ENCODE measurements around the gene SCRN2. TPM values are rescaled to one million over a fixed set of nuclear protein-coding genes. Genes with fewer than 3 reads are reported as not detected.

SCRN2 gene
- total RNA-seq, 1 donor from 2014 or later = 50.7 TPM

DNA sequence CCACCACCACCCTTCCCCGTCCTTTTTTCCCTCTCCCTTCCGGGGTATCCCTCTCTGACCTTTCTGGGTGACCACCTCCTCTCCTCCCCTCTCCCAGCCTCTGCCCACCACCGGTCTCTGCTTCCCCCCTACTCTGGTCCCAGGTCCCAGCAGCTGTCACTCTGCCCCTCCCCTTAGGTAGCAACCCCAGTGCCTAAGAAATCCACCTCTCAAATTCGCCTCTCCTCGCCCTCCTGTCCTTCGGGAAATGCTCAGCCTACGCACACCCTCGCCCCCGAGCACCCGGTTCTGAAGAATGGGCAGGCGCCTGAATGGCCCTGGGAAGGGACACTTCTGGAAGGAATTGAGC is 10.7 kb upstream of the SCRN2 start:
- peak overlapping the region; percentile 74 for H3K27ac Mint-ChIP-seq
- no peak for DNase-seq (ENCODE audit: low spot score in 2 of 2, unreplicated experiment in 2 of 2)
- TF ChIP-seq, protein P1, sequence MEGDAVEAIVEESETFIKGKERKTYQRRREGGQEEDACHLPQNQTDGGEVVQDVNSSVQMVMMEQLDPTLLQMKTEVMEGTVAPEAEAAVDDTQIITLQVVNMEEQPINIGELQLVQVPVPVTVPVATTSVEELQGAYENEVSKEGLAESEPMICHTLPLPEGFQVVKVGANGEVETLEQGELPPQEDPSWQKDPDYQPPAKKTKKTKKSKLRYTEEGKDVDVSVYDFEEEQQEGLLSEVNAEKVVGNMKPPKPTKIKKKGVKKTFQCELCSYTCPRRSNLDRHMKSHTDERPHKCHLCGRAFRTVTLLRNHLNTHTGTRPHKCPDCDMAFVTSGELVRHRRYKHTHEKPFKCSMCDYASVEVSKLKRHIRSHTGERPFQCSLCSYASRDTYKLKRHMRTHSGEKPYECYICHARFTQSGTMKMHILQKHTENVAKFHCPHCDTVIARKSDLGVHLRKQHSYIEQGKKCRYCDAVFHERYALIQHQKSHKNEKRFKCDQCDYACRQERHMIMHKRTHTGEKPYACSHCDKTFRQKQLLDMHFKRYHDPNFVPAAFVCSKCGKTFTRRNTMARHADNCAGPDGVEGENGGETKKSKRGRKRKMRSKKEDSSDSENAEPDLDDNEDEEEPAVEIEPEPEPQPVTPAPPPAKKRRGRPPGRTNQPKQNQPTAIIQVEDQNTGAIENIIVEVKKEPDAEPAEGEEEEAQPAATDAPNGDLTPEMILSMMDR (IDR thresholded peaks at IDR 0.05; ENCODE audit: unreplicated experiment) = no peak
- peaks cover 68% of the 10 kb centered on the region for H3K4me1 Mint-ChIP-seq
- H3K36me3 Mint-ChIP-seq = no peaks in the 10 kb centered on the region
- peaks cover 51% of the 10 kb centered on the region for H3K27me3 Mint-ChIP-seq (ENCODE audit: low read depth)
- no peaks in the 10 kb centered on the region for H3K9me3 Mint-ChIP-seq
- H3K4me3 Mint-ChIP-seq = peak overlapping the region; percentile 66

DNA sequence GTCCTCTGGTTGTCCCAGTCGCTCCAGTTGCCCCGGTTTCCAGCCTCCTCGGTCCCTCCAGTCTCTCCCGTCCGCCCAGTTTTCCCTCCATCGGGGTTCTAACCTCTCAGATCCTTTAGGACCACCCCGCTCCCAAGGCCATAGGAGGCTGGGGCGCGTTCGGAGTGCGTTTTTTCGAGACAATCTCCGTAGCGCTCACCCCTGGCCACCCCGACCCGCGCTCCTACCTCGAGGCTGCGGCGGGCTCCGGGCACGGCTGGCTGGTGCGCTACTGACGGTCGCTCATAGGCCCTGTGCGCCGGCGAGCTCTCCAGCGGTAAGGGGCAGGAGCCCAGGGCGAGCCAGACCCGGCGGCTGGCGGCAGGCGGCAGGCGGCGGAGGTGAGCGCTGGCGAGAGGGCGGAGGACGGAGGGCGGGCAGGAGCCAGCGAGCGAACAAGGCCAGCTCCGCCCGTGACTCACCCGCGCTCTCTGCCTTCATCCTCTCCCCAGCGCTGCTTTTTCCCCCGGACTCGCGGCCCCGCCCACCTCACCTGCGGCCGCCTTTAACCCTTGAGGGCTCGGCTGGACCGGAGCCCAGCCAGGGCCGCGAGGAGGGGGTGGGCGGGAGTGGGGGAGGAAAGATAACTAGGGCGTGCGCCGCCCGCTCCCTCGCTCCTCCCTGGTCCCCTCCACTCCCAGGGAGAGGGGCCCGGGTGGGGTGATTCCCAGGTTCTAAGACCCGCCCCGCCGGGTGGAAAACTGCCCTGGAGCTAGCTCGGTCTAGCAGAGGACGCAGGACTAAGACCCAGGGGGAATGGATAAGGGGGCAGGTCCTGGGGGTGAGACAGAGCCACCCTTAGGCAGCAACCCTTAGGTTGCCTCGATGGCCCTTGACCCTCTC is 9.9 kb upstream of the SCRN2 start, which contains the start of gene SP6:
TSS of gene SP6 (minus strand) at position 472 of the 882 bp plus-strand sequence. CDS start 2,734 bp downstream, outside the sequence.
- Mint-ChIP-seq H3K27me3 (ENCODE audit: low read depth) (peaks cover 44% of the 10 kb centered on the region), H3K4me3 (peak within 1 kb of the TSS; percentile 84), H3K9me3 (no peaks in the 10 kb centered on the region), H3K27ac (peak within 1 kb of the TSS; percentile 74), H3K4me1 (peaks cover 76% of the 10 kb centered on the region), H3K36me3 (no peaks in the 10 kb centered on the region)
- TF ChIP-seq, protein P1 (IDR thresholded peaks at IDR 0.05; ENCODE audit: unreplicated experiment) = no peak
- DNase-seq (ENCODE audit: low spot score in 2 of 2, unreplicated experiment in 2 of 2) = peak; percentile 50 to 75

DNA sequence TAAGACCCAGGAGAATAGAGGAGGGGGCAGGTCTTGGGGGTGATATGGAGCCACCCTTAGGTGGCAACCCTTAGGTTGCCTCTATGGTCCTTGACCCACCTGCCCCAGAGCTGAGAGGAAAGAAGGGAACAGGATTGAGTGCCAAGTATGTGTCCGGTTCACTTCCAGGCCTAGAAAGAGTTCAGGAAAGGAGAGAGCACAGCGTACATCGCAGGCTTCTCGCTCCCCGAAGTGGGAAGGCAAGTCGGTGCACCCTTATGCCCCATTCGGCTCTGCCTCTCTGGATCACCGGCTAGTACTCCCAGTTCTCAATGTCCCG is 9.3 kb upstream of the SCRN2 start:
- DNase-seq (ENCODE audit: low spot score in 2 of 2, unreplicated experiment in 2 of 2) = no peak
- peaks cover 76% of the 10 kb centered on the region for H3K4me1 Mint-ChIP-seq
- TF ChIP-seq, protein P1 (IDR thresholded peaks at IDR 0.05; ENCODE audit: unreplicated experiment) = no peak
- no peaks in the 10 kb centered on the region for H3K36me3 Mint-ChIP-seq
- peak overlapping the region; percentile 84 for H3K4me3 Mint-ChIP-seq
- H3K27ac Mint-ChIP-seq = peak overlapping the region; percentile 67
- no peaks in the 10 kb centered on the region for H3K9me3 Mint-ChIP-seq
- H3K27me3 Mint-ChIP-seq (ENCODE audit: low read depth) = peaks cover 38% of the 10 kb centered on the region

DNA sequence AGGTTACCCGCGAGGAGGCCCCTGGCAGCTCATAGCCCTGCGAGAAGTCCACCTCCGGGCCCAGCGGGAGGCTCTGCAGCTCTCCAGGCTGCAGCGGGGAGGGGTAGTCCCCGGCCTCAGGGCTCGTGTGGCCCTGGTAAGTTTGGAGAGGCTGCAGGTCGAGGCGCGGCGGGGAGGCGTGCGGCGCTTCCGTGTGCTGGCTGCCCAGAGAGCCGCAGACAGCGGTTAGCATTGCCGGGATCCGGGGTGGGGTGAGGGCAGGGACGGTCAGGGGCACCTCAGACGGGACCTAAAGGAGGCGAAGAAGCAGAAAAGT is 7.1 kb upstream of the SCRN2 start:
- Mint-ChIP-seq H3K27me3 (ENCODE audit: low read depth) (peaks cover 17% of the 10 kb centered on the region), H3K9me3 (no peaks in the 10 kb centered on the region), H3K4me3 (peak overlapping the region; percentile 84), H3K27ac (no peak overlapping the region), H3K36me3 (no peaks in the 10 kb centered on the region), H3K4me1 (peaks cover 83% of the 10 kb centered on the region)
- TF ChIP-seq, protein P1 (IDR thresholded peaks at IDR 0.05; ENCODE audit: unreplicated experiment) = no peak
- no peak for DNase-seq (ENCODE audit: low spot score in 2 of 2, unreplicated experiment in 2 of 2)

DNA sequence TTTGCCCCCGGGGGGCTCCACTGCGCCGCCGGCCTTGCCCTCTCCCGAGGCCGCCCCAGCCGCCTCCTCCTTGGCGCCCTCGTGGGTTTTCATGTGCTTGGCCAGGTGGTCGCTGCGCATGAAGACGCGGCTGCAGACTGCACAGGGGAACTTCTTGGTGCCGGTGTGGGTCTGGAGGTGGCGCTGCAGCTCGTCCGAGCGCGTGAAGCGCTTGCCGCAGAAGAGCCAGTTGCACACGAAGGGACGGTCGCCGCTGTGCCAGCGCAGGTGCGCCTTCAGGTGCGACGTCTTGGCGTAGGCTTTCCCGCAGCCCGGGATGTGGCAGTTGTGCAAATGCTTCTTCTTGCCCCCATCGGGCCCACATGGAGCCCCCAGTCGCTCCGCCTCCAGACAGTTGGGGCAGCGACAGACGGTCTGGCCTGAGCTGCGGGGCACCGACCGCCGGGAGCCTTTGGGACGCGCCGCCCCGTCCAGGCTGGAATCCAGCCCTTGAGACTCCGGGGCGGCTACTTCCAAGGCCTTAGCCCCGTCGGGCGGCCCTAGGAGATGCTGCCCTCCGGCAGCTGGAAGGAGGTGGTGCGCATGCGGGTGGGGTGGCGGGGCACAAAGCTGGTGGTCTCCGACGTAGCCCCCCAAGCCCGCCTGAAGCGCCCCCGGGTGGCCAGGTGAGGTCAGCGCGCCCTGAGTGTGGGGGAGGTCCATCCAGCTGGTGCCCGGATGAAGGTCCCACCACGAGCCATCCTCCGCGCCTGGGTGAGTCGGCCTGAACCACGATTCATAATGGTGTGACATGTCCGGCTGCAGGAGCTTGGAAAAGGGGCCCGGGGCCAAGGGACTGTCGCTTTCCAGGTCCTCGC is 6.5 kb upstream of the SCRN2 start:
- Mint-ChIP-seq H3K4me3 (peak overlapping the region; percentile 84), H3K4me1 (peaks cover 85% of the 10 kb centered on the region), H3K36me3 (no peaks in the 10 kb centered on the region), H3K27ac (no peak overlapping the region), H3K27me3 (ENCODE audit: low read depth) (peaks cover 11% of the 10 kb centered on the region), H3K9me3 (no peaks in the 10 kb centered on the region)
- no peak for DNase-seq (ENCODE audit: low spot score in 2 of 2, unreplicated experiment in 2 of 2)
- TF ChIP-seq, protein P1 (IDR thresholded peaks at IDR 0.05; ENCODE audit: unreplicated experiment) = peak; percentile 30
